DMS153 treated with DMSO at 0.1 percent for 48 hours (cell line): ENCODE results near the gene LAMTOR1.
A peak's percentile ranks its signal among the peaks of the same experiment; 100 is the strongest.
"Not testable (repeated sequence)": the region's sequence is repeated elsewhere in the genome, so short reads cannot be mapped to it uniquely, and the experiment has no call there.

Experiments
- DNase-seq: peaks from one replicate; lab custom pipeline; 2025; ENCODE audit not compliant: unreplicated experiment; lab: John Stamatoyannopoulos, UW

Gene LAMTOR1

GRCh38 chr11:72102946-72103753, at the start of gene LAMTOR1:
TSS of gene LAMTOR1 (minus strand) at chr11:72103297. CDS start at chr11:72103224, 73 bp downstream.
- DNase-seq = peak; percentile 90

- no peak for DNase-seq
Observed at GRCh38 chr11:72150882-72151281, 47.8 kb upstream of the LAMTOR1 start.

- no peak for DNase-seq
Observed at GRCh38 chr11:72146625-72147024, 43.5 kb upstream of the LAMTOR1 start.

- no peak for DNase-seq
Observed at GRCh38 chr11:72144807-72145565, 41.9 kb upstream of the LAMTOR1 start.

- not testable (repeated sequence) for DNase-seq
Observed at GRCh38 chr11:72142543-72142942, 39.4 kb upstream of the LAMTOR1 start.

- not testable (repeated sequence) for DNase-seq
Observed at GRCh38 chr11:72142086-72142485, 39.0 kb upstream of the LAMTOR1 start.

GRCh38 chr11:72141066-72141465, 38.0 kb upstream of the LAMTOR1 start:
- no peak for DNase-seq

GRCh38 chr11:72140661-72141060, 37.6 kb upstream of the LAMTOR1 start:
- DNase-seq = no peak

- no peak for DNase-seq
Observed at GRCh38 chr11:72139500-72139899, 36.4 kb upstream of the LAMTOR1 start.

GRCh38 chr11:72138821-72139390, 35.8 kb upstream of the LAMTOR1 start:
- DNase-seq = no peak

- DNase-seq = no peak
Observed at GRCh38 chr11:72136684-72137262, 33.7 kb upstream of the LAMTOR1 start.

GRCh38 chr11:72135891-72136683, 33.0 kb upstream of the LAMTOR1 start:
- DNase-seq = no peak

- not testable (repeated sequence) for DNase-seq
Observed at GRCh38 chr11:72135473-72135872, 32.4 kb upstream of the LAMTOR1 start, which contains the start of gene FOLR3. TSS of gene FOLR3 (plus strand) at chr11:72135725. CDS start at chr11:72135953, 228 bp downstream.

- no peak for DNase-seq
Observed at GRCh38 chr11:72132646-72133045, 29.5 kb upstream of the LAMTOR1 start.

GRCh38 chr11:72129381-72129780, 26.3 kb upstream of the LAMTOR1 start:
- DNase-seq = no peak

- DNase-seq = no peak
Observed at GRCh38 chr11:72127923-72128322, 24.8 kb upstream of the LAMTOR1 start.

GRCh38 chr11:72125956-72126355, 22.9 kb upstream of the LAMTOR1 start:
- DNase-seq = no peak

GRCh38 chr11:72124046-72124445, 20.9 kb upstream of the LAMTOR1 start:
- no peak for DNase-seq

GRCh38 chr11:72123117-72123653, 20.1 kb upstream of the LAMTOR1 start:
- DNase-seq = no peak

GRCh38 chr11:72122607-72123006, 19.5 kb upstream of the LAMTOR1 start:
- DNase-seq = no peak
